ENCODE measurements around the gene DDX1. TPM values are rescaled to one million over a fixed set of nuclear protein-coding genes. Genes with fewer than 3 reads are reported as not detected.

Gene DDX1
- total RNA-seq, 1 experiment from 2014 or later: 163 TPM

- Mint-ChIP-seq H3K27me3 (ENCODE audit: insufficient read depth, unreplicated experiment) (no peaks in the 10 kb centered on the region), H3K4me1 (ENCODE audit: low read depth, unreplicated experiment) (peaks cover 6% of the 10 kb centered on the region), H3K4me3 (ENCODE audit: unreplicated experiment) (no peak overlapping the region), H3K9me3 (ENCODE audit: unreplicated experiment) (no peaks in the 10 kb centered on the region), H3K36me3 (ENCODE audit: insufficient read depth, unreplicated experiment) (peaks cover 63% of the 10 kb centered on the region), H3K27ac (ENCODE audit: unreplicated experiment) (no peak overlapping the region)
- DNase-seq: no peak
- TF ChIP-seq CTCF (IDR thresholded peaks at IDR 0.05; ENCODE audit: insufficient read depth in 1 of 2, low read depth in 1 of 2, low read length in 1 of 2, severe bottlenecking in 1 of 2, unreplicated experiment in 1 of 2): no peak
- Histone ChIP-seq H3K27me3 (replicated peaks; ENCODE audit: control insufficient read depth, insufficient read depth, low read length) (no peaks in the 10 kb centered on the region), H3K4me3 (ENCODE audit: low read depth, low read length) (no peak overlapping the region), H3K9me3 (no peaks in the 10 kb centered on the region), H3K36me3 (ENCODE audit: control insufficient read depth, insufficient read depth, low read length) (0 out of 2 replicates have a peak, but pooled peaks cover 2% of the 10 kb centered on the region), H3K4me1 (no peaks in the 10 kb centered on the region)
- intact Hi-C loops (cut with micrococcal nuclease; ENCODE audit: unreplicated experiment): no loop called here
- CTCF ChIA-PET: no interaction called here
- no TSS peak for BruUV-seq (replicated peaks)
- POLR2A ChIA-PET: no interaction called here
Measured at GRCh38 chr2:15616429-15616828, 24.8 kb downstream of the DDX1 start.

GRCh38 chr2:15616850-15617777 is 25.4 kb downstream of the DDX1 start:
- H3K4me3 Mint-ChIP-seq (ENCODE audit: unreplicated experiment): no peak overlapping the region
- Histone ChIP-seq H3K36me3 (ENCODE audit: control insufficient read depth, insufficient read depth, low read length) (0 out of 2 replicates have a peak, but pooled peaks cover 2% of the 10 kb centered on the region), H3K4me1 (no peaks in the 10 kb centered on the region), H3K4me3 (ENCODE audit: low read depth, low read length) (no peak overlapping the region), H3K27me3 (replicated peaks; ENCODE audit: control insufficient read depth, insufficient read depth, low read length) (no peaks in the 10 kb centered on the region), H3K9me3 (no peaks in the 10 kb centered on the region)
- no peaks in the 10 kb centered on the region for H3K9me3 Mint-ChIP-seq (ENCODE audit: unreplicated experiment)
- ChIA-PET CTCF (no interaction called here), POLR2A (no interaction called here)
- intact Hi-C loops (cut with micrococcal nuclease; ENCODE audit: unreplicated experiment): no loop called here
- H3K27ac Mint-ChIP-seq (ENCODE audit: unreplicated experiment): no peak overlapping the region
- BruUV-seq (replicated peaks): no TSS peak
- peaks cover 6% of the 10 kb centered on the region for H3K4me1 Mint-ChIP-seq (ENCODE audit: low read depth, unreplicated experiment)
- no peak for DNase-seq
- no peak for TF ChIP-seq CTCF (IDR thresholded peaks at IDR 0.05; ENCODE audit: insufficient read depth in 1 of 2, low read depth in 1 of 2, low read length in 1 of 2, severe bottlenecking in 1 of 2, unreplicated experiment in 1 of 2)
- no peaks in the 10 kb centered on the region for H3K27me3 Mint-ChIP-seq (ENCODE audit: insufficient read depth, unreplicated experiment)
- H3K36me3 Mint-ChIP-seq (ENCODE audit: insufficient read depth, unreplicated experiment): peaks cover 67% of the 10 kb centered on the region

GRCh38 chr2:15617778-15618448 is 26.2 kb downstream of the DDX1 start:
- H3K4me1 Mint-ChIP-seq (ENCODE audit: low read depth, unreplicated experiment): peaks cover 6% of the 10 kb centered on the region
- H3K4me1 ChIP-seq: no peaks in the 10 kb centered on the region
- H3K27me3 Mint-ChIP-seq (ENCODE audit: insufficient read depth, unreplicated experiment): no peaks in the 10 kb centered on the region
- peaks cover 71% of the 10 kb centered on the region for H3K36me3 Mint-ChIP-seq (ENCODE audit: insufficient read depth, unreplicated experiment)
- no peak overlapping the region for H3K4me3 ChIP-seq (ENCODE audit: low read depth, low read length)
- BruUV-seq (replicated peaks): no TSS peak
- no peaks in the 10 kb centered on the region for H3K9me3 ChIP-seq
- intact Hi-C loops (cut with micrococcal nuclease; ENCODE audit: unreplicated experiment): no loop called here
- POLR2A ChIA-PET: no interaction called here
- no peaks in the 10 kb centered on the region for H3K27me3 ChIP-seq (replicated peaks; ENCODE audit: control insufficient read depth, insufficient read depth, low read length)
- no peak for TF ChIP-seq CTCF (IDR thresholded peaks at IDR 0.05; ENCODE audit: insufficient read depth in 1 of 2, low read depth in 1 of 2, low read length in 1 of 2, severe bottlenecking in 1 of 2, unreplicated experiment in 1 of 2)
- 0 out of 2 replicates have a peak, but pooled peaks cover 2% of the 10 kb centered on the region for H3K36me3 ChIP-seq (ENCODE audit: control insufficient read depth, insufficient read depth, low read length)
- no peak for DNase-seq
- H3K9me3 Mint-ChIP-seq (ENCODE audit: unreplicated experiment): no peaks in the 10 kb centered on the region
- CTCF ChIA-PET: no interaction called here
- no peak overlapping the region for H3K27ac Mint-ChIP-seq (ENCODE audit: unreplicated experiment)
- no peak overlapping the region for H3K4me3 Mint-ChIP-seq (ENCODE audit: unreplicated experiment)

All from Caco-2 (cell line).